OCI-LY7 (cell line): Measurements from ENCODE around the gene TPM1.

Experiments
- CTCF ChIP-seq: fragments of 200-600 bp; sonication (generic); conservative IDR thresholded peaks from 2 replicates; pipeline ENCODE4 v1.5.1; 2014; ENCODE audit warnings: mild to moderate bottlenecking, antibody characterized with exemption, low read length, moderate library complexity, mixed read lengths
- EZH2phosphoT487 ChIP-seq: fragments of 200-600 bp; sonication (generic); IDR thresholded peaks from 2 replicates; pipeline ENCODE4 v1.6.1; 2018; ENCODE audit warnings: low read depth, borderline replicate concordance, mild to moderate bottlenecking, mixed run types, antibody characterized with exemption, low read length, moderate library complexity, mixed read lengths

GRCh38 chr15:63084806-63085205, 42.3 kb downstream of the TPM1 start:
- no peak for TF ChIP-seq CTCF
- TF ChIP-seq EZH2phosphoT487: no peak
